GM10266 (cell line): Measurements from ENCODE around the gene NEURL1B.

Experiments
- DNase-seq: peaks from one replicate; pipeline ENCODE4 v3.0.0; 2012; ENCODE audit errors: extremely low spot score
- TF ChIP-seq, protein P1 (sequence below): IDR thresholded peaks from 2 replicates; pipeline ENCODE4 v1.5.1; 2012; ENCODE audit warnings: mild to moderate bottlenecking, low read depth; ENCODE audit not compliant: control insufficient read depth, insufficient read depth; ENCODE audit errors: missing control alignments

NEURL1B gene

GRCh38 chr5:172667786-172668593 is 26.9 kb downstream of the NEURL1B start:
- TF ChIP-seq, protein P1, sequence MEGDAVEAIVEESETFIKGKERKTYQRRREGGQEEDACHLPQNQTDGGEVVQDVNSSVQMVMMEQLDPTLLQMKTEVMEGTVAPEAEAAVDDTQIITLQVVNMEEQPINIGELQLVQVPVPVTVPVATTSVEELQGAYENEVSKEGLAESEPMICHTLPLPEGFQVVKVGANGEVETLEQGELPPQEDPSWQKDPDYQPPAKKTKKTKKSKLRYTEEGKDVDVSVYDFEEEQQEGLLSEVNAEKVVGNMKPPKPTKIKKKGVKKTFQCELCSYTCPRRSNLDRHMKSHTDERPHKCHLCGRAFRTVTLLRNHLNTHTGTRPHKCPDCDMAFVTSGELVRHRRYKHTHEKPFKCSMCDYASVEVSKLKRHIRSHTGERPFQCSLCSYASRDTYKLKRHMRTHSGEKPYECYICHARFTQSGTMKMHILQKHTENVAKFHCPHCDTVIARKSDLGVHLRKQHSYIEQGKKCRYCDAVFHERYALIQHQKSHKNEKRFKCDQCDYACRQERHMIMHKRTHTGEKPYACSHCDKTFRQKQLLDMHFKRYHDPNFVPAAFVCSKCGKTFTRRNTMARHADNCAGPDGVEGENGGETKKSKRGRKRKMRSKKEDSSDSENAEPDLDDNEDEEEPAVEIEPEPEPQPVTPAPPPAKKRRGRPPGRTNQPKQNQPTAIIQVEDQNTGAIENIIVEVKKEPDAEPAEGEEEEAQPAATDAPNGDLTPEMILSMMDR, result no peak
- DNase-seq, result no peak

GRCh38 chr5:172668594-172669071 is 27.6 kb downstream of the NEURL1B start:
- DNase-seq, result no peak
- TF ChIP-seq, protein P1, result no peak

GRCh38 chr5:172669386-172670004 is 28.4 kb downstream of the NEURL1B start:
- TF ChIP-seq, protein P1, result no peak
- no peak for DNase-seq

DNA sequence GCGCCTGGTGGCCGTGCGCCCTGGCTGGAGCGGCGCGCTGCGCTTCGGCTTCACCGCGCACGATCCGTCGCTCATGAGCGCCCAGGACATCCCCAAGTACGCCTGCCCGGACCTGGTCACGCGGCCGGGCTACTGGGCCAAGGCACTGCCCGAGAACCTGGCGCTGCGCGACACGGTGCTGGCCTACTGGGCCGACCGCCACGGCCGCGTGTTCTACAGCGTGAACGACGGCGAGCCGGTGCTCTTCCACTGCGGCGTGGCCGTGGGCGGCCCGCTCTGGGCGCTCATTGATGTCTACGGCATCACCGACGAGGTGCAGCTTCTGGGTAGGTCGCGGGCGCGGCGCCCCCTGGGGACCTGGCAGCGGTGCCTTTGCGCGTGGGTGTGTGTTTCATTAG is 28.9 kb downstream of the NEURL1B start:
- TF ChIP-seq, protein P1, result no peak
- DNase-seq, result no peak

GRCh38 chr5:172670444-172670843 is 29.4 kb downstream of the NEURL1B start:
- TF ChIP-seq, protein P1, result no peak

GRCh38 chr5:172671091-172671490 is 30.0 kb downstream of the NEURL1B start:
- DNase-seq, result no peak
- TF ChIP-seq, protein P1, result no peak

More at GRCh38 chr5:172670444-172670843, 29.4 kb downstream of the NEURL1B start:
- no peak for DNase-seq

GRCh38 chr5:172672681-172673080 is 31.6 kb downstream of the NEURL1B start:
- TF ChIP-seq, protein P1, result no peak

More at GRCh38 chr5:172672681-172673080, 31.6 kb downstream of the NEURL1B start:
- no peak for DNase-seq
